Measurements from ENCODE around the gene ZFAND4.
"Not testable (repeated sequence)": the region's sequence is repeated elsewhere in the genome, so short reads cannot be mapped to it uniquely, and the experiment has no call there.

The ZFAND4 gene

DNA sequence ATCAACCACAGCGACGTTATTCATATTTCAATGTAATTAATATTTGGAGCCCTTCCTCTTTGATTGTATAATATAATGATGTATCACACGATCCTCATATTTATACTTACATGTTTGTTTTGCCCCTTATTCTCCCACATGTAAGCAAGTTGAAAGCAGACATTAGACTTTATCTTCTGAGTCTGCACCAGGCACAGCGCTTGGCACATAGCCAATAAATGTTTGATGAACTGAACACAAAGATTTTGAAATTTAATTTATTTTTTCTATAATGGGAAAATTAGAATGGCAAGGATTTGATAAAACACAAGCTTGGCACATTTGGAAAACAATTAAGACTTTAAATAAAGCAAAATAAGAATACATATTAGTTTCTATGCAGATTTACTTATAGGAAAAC, 31.6 kb downstream of the ZFAND4 start:
- DNase-seq (ENCODE audit: low read depth), result no peak

DNA sequence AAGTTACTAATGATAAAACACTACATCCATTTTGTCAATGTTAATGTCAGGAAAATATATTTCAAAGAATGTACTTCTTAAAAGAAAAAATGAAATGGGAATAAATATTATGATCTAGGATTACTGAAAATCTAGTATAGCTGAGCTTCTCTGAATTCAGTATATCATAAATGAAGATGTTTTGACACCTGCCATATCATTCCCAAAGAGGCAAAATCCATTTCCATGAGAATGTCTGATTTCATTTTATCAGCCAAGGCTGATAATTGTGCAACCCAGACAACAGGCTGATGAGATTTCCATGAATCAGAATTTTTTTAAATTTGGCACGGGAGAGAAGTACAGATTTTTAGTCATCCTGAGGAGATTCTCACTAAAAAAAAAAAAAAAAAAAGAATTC, 32.5 kb downstream of the ZFAND4 start:
- DNase-seq (ENCODE audit: low read depth), result no peak

DNA sequence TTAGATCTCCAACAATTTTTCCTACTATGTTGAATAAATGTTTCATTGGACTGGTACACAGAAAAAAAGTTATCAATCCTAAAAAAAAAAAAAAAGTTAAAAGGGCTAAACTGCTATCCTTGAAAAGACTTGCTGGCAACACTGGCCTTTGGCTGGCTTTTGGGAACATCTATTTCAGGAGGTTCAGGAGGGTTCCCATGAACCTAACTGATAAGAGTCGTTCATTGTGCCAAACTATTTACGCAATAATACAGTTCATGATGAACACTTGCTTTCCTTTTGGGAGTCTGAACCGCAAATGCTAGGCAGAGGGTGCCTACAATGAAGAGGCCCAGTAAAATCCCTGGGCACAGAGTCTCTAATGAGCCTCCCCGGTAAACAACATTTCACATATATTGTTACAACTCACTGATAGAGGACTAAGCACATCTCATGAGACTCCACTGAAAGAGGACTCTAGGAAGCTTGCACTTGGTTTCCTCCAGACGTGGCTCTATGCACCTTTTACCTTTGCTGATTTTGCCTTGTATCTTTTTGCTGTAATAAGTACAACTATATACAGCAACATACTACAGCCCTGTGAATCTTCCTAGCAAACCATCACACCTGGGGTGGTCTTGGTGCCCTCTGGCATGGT, 45.0 kb downstream of the ZFAND4 start:
- no peak for DNase-seq (ENCODE audit: low read depth)

DNA sequence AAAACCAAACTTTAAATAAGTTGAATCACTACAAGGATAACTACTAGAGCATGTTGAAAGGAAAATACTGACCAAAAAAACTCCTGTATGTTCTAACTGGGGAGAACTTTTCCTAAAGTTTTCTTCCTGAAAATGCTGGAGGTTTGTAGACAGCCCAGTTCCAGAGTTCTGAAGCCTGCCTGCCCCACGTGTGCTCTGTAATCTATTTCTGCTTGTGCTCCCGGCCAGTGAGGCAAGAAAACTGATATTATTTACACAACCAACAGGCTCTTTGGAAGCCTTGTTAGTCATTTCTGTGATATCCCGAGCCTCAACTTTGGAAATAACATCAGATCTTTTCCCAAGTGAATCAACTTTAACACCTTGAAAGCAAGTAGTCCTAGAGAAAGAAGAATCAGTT, 46.7 kb downstream of the ZFAND4 start:
- DNase-seq (ENCODE audit: low read depth), result no peak

DNA sequence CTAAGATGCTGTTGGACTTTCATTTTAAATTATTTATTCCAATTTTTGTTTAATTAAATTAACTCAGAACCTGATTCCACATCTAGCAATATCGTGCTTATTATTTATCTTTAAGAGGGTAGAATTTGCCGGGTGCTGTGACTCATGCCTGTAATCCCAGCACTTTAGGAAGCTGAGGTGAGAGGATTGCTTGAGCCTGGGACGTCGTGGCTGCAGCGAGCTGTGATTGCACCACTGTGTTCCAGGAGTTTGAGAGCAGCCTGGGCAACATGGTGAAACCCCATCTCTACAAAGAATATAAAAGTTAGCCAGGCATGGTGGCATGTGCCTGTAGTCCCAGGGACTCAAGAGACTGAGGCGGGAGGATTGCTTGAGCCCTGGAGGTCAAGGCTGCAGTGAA, 47.8 kb downstream of the ZFAND4 start:
- DNase-seq (ENCODE audit: low read depth), result no peak

DNA sequence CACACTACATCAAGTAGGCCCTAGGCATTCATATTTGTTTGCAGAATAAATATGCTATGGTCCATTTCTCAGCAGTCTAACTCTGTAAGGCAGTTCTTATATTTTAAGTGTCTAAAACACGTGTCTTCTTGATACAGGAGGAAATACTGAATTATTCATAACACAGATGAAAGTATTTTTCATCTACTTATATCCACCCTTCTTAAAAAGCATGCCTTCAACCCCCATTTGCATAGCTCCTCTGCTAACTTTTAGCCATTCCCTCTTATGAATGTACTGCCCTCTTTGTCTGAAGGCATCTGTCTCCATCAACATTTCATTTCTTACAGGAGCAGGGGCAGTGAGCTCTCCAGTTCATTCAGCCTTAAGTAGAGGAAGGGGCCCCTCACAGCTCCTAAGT, 57.7 kb downstream of the ZFAND4 start:
- no peak for DNase-seq (ENCODE audit: low read depth)

DNA sequence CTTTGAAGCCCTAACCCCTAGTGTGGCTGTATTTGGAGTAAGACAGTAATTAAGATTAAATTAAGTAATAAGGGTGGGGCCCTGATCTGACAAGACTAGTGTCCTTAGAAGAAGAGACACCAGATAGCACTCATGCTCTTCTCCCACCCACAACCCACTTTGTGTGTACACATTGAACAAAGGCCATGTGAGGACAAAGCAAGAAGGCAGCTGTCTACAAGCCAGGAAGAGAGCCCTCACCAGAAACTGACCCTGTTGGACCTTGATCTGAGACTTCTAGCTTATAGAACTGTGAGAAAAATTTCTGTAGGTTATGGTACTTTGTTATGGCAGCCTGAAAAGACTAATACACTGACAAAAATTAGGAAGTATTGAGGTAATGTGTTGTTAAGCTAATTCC, 59.8 kb downstream of the ZFAND4 start:
- DNase-seq (ENCODE audit: low read depth), result no peak

DNA sequence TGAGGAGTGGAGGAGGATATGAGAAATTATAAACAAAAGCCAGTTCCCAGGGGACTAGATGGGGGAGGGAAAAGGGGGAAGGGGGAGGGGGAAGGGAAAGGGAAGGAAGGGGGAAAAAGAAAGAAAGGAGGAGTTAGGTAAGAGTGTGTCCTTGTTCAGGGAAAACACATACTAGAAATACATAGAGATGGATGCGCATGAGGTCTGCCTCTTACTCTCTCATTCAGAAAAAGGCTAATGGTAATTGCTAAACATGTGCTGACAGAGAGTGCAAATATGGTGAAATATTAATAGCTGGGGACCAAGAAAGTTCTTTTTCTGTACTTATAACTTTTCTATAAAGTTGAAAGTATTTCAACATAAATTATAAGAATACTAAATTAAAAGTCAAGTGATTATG, 64.5 kb downstream of the ZFAND4 start:
- DNase-seq (ENCODE audit: low read depth), result no peak

DNA sequence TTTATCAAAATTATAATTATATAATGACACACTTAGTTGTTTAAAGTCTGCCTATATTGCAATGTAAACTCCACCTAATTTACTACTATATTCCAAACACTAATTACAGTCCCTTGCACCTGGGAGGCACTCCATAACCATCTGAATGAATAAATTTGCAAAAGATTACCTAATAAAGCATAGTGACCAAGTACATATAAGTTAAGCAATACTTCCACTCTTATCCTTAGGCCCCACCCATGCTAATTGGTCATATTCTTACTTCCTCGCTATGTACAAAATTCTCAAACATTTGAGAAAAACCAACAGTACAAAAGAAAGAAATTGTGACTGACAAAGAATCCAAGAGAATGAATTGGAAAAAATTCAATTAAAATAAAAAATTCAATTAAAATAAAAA, 65.3 kb downstream of the ZFAND4 start:
- no peak for DNase-seq (ENCODE audit: low read depth)

DNA sequence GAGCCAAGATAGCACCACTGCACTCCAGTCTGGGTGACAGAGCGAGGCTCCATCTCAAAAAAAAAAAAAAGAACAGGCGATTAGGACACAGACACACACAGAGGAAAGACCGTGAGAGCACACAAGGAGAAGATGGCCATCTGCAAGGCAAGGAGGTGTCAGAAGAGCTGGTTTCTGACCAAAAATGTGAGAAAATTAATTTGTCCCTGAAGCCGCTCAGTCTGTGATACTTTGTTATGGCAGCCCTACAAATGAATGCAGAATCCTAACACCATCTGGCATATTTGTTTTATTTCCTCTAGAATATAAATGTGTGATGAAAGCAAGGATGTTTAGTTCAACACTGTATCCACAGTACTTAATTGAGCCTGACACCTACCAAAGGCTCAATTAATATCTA, 69.7 kb downstream of the ZFAND4 start:
- DNase-seq (ENCODE audit: low read depth), result no peak

DNA sequence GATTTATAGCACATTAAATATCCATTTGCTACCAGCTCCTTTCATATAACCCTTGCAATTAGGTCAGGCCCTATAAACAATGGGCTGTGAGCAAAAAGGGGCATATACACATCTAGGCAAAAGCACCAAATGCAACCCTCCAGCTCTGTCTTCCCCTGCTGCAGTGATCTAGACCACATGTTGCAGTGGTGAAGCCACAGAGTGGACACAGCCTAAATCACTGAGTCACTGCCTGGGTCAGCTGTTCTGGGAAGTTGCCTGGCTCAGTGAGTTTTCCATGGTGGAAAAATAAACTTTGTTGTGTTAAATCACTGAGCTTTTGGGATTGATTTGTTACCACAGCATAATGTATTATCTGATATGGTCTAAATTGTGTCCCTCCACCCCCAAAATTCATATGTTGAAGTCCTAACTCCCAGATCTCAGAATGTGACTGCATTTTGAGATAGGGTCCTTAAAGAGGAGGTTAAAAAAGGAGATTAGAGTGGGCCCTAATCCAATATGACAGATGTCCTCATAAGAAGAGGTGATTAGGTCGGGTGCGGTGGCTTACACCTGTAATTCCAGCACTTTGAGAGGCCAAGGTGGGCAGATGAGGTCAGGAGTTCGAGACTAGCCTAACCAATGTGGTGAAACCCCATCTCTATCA, 70.4 kb downstream of the ZFAND4 start:
- DNase-seq (ENCODE audit: low read depth), result no peak

DNA sequence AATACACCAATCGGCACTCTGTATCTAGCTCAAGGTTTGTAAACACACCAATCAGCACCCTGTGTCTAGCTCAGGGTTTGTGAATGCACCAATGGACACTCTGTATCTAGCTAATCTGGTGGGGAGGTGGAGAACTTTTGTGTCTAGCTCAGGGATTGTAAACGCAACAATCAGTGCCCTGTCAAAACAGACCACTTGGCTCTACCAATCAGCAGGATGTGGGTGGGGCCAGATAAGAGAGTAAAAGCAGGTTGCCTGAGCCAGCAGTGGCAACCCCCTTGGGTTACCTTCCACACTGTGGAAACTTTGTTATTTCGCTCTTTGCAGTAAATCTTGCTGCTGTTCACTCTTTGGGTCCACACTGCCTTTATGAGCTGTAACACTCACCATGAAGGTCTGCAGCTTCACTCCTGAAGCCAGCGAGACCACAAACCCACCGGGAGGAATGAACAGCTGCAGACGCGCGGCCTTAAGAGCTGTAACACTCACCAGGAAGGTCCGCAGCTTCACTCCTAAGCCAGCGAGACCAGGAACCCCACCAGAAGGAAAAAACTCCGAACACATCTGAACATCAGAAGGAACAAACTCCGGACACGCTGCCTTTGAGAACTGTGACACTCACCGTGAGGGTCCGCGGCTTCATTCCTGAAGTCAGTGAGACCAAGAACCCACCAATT, 71.2 kb downstream of the ZFAND4 start:
- DNase-seq (ENCODE audit: low read depth), result not testable (repeated sequence)

DNA sequence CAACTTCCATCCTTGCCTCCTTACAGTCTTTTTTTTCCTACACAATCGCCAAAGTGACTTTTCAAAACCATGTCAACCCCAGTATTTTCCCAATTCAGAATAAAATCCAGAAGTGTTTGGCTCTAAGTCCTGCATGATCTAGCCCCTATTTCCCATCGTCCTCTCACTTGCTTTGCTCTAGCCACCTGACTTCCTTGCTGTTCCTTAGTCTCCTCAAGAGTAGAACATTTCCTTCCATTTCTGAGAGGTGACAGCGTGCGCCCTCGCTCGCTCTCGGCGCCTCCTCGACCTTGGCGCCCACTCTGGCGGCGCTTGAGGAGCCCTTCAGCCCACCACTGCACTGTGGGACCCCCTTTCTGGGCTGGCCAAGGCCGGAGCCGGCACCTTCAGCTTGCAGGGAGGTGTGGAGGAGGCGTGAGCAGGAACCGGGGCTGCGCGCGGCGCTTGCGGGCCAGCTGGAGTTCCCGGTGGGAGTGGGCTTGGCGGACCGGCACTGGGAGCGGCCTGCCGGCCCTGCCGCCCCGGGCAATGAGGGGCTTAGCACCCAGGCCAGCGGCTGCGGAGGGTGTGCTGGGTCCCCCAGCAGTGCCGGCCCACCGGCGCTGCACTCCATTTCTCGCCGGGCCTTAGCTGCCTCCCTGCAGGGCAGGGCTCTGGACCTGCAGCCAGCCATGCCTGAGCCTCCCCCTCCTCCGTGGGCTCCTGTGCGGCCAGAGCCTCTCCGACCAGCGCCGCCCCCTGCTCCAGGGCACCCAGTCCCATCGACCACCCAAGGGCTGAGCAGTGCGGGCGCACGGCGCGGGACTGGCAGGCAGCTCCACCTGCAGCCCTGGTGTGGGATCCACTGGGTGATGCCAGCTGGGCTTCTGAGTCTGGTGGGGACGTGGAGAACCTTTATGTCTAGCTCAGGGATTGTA, 72.0 kb downstream of the ZFAND4 start:
- not testable (repeated sequence) for DNase-seq (ENCODE audit: low read depth)

DNA sequence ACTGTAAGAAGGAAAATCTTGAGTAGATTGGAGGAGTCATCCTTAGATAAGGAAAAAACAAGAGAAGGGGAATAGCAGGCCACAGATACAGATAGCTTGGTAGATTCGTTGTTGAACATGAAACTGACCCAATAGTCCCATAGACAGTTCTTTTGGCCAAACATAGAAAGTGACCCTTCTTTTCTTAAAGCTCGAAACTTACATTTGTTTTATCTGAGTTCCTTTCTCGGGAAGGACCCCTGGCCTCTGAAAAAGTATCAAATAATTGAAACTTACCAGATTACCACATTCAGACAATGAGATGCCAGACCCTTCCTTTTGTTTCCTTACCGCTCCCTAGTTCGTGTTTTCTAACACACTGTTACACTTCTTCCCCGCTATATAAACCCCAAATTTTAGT, 72.9 kb downstream of the ZFAND4 start:
- DNase-seq (ENCODE audit: low read depth), result no peak

DNA sequence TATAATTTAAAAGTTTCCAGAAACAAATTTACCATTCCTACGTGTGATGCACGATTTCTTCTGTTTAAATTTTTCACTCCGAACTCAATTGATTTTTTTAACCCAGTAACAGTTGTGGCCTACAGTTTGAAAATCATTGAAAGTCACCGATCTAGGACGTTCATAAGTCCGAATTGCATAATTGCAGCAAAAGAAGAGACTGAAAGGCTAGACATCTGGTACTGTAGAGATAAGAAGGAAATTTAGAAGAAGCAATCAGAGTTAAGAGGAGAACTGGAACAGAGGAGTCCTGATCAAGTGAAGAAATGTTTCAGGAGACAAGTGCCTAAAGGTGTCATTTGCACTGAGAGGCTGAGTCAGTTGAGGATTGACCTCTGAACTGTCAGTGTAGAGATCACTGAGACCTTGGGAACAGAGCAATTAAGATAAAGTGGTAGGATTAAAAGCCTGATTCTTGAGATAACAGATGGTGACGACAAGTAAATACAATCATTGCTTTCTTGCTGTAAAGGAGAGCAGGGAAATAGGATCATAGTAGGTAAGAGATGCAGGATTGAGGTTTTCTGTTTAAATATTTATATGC, 73.5 kb downstream of the ZFAND4 start:
- no peak for DNase-seq (ENCODE audit: low read depth)

DNA sequence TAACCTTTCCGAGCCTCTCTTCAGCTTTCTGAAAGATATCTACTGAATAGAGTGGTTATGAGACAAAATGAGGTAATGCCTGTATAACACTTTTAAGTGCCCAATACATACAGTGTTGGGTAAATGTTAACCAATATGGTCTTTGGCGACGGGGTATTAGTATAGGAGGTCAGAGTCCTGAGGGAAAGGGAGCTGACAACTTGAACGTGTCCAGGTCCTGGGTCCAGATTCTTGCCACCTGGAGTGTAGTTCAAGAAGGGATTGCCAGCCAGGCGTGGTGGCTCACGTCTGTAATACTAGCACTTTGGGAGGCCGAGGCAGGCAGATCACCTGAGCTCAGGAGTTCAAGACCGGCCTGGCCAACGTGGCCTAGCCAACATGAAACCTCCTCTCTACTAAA, 76.0 kb downstream of the ZFAND4 start:
- no peak for DNase-seq (ENCODE audit: low read depth)

DNA sequence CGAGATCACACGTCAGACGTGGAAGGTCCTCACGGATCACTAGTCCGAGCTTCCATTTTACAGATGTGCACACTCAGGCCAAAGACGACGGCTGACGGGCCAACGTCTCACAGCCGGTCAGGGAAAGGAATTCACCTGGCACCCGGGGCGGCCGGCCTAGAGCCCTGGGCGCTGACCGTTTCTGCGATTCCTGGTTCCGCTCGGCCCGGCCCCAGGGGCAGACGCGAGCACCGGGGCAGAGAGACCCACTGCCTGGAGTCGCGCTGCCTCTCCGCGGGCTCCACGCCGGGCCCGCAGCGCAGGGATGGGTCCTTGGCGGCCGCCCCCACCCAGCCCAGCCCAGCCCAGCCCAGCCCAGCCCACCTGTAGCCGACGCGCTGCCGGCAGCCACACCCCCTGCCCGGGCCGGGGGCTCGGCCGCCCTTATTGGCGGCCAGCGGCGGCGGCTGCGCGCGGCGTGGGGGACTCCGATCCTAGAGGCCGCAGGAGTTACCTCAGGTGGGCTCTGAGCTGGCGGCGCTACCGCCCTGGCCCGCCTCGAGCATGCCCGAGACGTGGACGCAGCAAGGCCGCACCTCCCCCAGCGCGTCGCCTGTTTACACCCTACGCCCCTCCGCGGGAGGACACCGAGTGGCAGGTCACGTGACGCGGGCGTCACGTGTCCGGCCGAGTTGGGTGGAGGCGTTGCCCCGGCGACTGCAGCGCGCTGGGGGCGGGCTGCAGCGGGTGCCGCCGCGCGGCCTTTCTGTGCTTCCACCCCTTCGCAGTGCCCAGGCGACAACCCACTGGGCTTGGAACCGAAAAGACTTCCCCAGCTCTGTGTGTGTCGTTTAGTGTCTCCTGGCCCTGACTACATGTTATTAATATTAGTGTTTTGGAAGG, 78.1 kb downstream of the ZFAND4 start:
- DNase-seq (ENCODE audit: low read depth), result peak; percentile 64

DNA sequence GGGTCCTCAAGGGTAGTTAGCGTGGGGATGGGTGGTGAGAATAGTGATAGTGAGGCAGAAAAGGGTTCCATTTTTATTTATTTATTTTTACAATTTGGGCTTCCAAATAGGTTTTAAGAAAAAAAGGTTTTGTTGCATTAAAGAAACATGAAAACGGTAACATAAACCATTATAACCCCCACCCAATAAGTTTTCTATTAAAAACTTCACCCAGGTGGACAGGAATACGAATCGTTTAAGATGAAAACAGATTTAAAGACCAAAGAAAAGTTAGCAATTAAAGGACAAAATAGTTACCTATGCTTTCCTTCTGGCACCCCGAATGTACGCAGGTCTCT, 78.7 kb downstream of the ZFAND4 start:
- no peak for DNase-seq (ENCODE audit: low read depth)

DNA sequence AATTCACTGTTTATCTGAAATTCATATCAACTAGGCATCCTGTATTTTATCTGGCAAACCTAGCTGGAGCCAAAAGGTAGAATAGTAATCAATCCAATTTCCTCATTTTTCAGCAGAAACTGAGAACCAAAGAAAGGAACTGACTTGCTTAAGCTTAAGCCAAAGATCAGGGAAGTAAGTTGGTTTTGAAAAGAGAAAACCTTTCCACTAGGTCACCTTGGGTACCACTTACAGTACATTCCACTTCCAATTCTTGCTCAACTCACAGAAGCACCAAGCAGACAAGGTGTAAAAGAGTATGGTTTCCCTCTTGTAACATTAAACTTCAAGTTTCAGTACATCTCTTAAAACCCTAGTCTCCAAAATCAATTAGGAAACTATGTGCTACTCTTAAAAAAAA, 79.6 kb downstream of the ZFAND4 start:
- no peak for DNase-seq (ENCODE audit: low read depth)

DNA sequence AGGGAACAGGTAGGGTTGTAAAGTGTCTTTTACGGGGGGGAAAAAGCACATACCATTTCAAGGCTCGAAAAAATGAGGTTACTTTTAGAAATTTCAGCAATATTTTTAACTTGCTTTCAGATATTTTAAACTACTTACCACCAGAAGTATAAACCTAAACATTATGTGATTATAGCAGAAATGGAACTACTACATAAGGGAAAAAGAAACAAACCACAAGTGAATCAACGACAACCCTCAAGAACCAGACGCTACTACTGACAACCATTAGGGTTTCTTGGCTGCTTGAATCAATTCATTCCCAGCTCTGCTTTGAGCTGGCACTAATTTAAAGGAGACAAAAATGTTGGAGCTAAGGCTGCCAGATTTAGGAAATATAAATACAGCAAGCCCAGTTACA, 80.1 kb downstream of the ZFAND4 start:
- no peak for DNase-seq (ENCODE audit: low read depth)

DNA sequence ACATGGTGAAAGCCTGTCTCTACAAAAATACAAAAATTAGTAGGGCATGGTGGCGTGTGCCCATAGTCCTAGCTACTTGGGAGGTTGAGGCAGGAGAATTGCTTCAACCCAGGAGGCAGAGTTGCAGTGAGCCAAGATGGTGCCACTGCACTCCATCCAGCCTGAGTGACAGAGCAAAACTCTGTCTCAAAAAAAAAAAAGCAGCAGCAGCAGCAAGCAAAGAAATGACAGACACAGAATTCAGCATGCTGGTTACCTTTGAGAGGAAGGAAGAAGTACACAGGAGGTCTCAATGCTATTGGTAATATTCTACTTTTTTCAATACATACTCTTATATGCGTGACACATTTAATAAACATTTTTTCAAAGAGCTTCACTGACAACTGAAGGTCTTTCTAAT, 81.3 kb downstream of the ZFAND4 start:
- DNase-seq (ENCODE audit: low read depth), result no peak
